Iris pigment epithelial cell (primary cell): ENCODE measurements around the gene ZNF770.
A peak's percentile ranks its signal among the peaks of the same experiment; 100 is the strongest.

Experiments used
- DNase-seq: peaks from one replicate; pipeline ENCODE4 v3.0.0-alpha.2; 2011; ENCODE audit warnings: low read depth

ZNF770 gene

GRCh38 chr15:34988027-34988902 is at the start of gene ZNF770:
Gene ZNF770 (minus strand): TSS chr15:34988287. CDS start chr15:34983434, 4,853 bp downstream.
- peak; percentile 76 for DNase-seq

GRCh38 chr15:35028235-35028984 is 40.3 kb upstream of the ZNF770 start:
- DNase-seq, result no peak

- DNase-seq, result peak; percentile 37
Observed at GRCh38 chr15:35023804-35024203, 35.7 kb upstream of the ZNF770 start.

GRCh38 chr15:35020974-35021373 is 32.9 kb upstream of the ZNF770 start:
- DNase-seq, result no peak

GRCh38 chr15:35019404-35020327 is 31.6 kb upstream of the ZNF770 start:
- DNase-seq, result peak; percentile 22

GRCh38 chr15:35014241-35014640 is 26.2 kb upstream of the ZNF770 start:
- DNase-seq, result peak; percentile 24

GRCh38 chr15:35013370-35013769 is 25.3 kb upstream of the ZNF770 start:
- peak; percentile 65 for DNase-seq

- no peak for DNase-seq
Observed at GRCh38 chr15:35007397-35007796, 19.3 kb upstream of the ZNF770 start.

GRCh38 chr15:35005933-35006332 is 17.8 kb upstream of the ZNF770 start:
- DNase-seq, result no peak

GRCh38 chr15:35003928-35004327 is 15.8 kb upstream of the ZNF770 start:
- no peak for DNase-seq

- DNase-seq, result peak; percentile 72
Observed at GRCh38 chr15:35000511-35000910, 12.4 kb upstream of the ZNF770 start.

- DNase-seq, result no peak
Observed at GRCh38 chr15:34999906-35000305, 11.8 kb upstream of the ZNF770 start.

GRCh38 chr15:34994925-34995324 is 6.8 kb upstream of the ZNF770 start:
- DNase-seq, result no peak

GRCh38 chr15:34993877-34994276 is 5.8 kb upstream of the ZNF770 start:
- DNase-seq, result no peak

GRCh38 chr15:34993412-34993811 is 5.3 kb upstream of the ZNF770 start:
- DNase-seq, result no peak

- no peak for DNase-seq
Observed at GRCh38 chr15:34987609-34988026, 469 bp downstream of the ZNF770 start.

- DNase-seq, result no peak
Observed at GRCh38 chr15:34986771-34987480, 1.2 kb downstream of the ZNF770 start.

- no peak for DNase-seq
Observed at GRCh38 chr15:34986326-34986725, 1.8 kb downstream of the ZNF770 start.

GRCh38 chr15:34984889-34985630 is 3.0 kb downstream of the ZNF770 start:
- DNase-seq, result peak; percentile 67

- no peak for DNase-seq
Observed at GRCh38 chr15:34976743-34977142, 11.3 kb downstream of the ZNF770 start.

- DNase-seq, result no peak
Observed at GRCh38 chr15:34976073-34976472, 12.0 kb downstream of the ZNF770 start.
